Measurements from ENCODE around the gene SOBP.

- peak; percentile 62 to 70 for TF ChIP-seq CTCF (conservative IDR thresholded peaks at IDR 0.05; ENCODE audit: low read depth in 2 of 2)
- TF ChIP-seq EZH2phosphoT487 (IDR thresholded peaks at IDR 0.05; ENCODE audit: unreplicated experiment) = no peak
- peak; percentile 95 for TF ChIP-seq POLR2AphosphoS5 (IDR thresholded peaks at IDR 0.05; ENCODE audit: low read depth)
- TF ChIP-seq EZH2 (IDR thresholded peaks at IDR 0.05; ENCODE audit: low read depth, unreplicated experiment) = no peak
- no peak for TF ChIP-seq REST (IDR thresholded peaks at IDR 0.05; ENCODE audit: unreplicated experiment)
- no peak for TF ChIP-seq JUNB (IDR thresholded peaks at IDR 0.05; ENCODE audit: unreplicated experiment)
- peak; percentile 51; the same call in 1 of the 2 replicates for TF ChIP-seq ETS1 (IDR thresholded peaks at IDR 0.05)
- no peak for TF ChIP-seq STAT1 (IDR thresholded peaks at IDR 0.05; ENCODE audit: unreplicated experiment)
- TF ChIP-seq ZNF331 (CRISPR knock-in tag; IDR thresholded peaks at IDR 0.05; ENCODE audit: low read depth) = no peak
- no peak for TF ChIP-seq ZNF114 (CRISPR knock-in tag; IDR thresholded peaks at IDR 0.05)
Measured at GRCh38 chr6:107459283-107460082, 30.4 kb upstream of the SOBP start, which contains the start of gene PDSS2.
